Measurements from ENCODE around the gene GAL.

GAL gene

DNA sequence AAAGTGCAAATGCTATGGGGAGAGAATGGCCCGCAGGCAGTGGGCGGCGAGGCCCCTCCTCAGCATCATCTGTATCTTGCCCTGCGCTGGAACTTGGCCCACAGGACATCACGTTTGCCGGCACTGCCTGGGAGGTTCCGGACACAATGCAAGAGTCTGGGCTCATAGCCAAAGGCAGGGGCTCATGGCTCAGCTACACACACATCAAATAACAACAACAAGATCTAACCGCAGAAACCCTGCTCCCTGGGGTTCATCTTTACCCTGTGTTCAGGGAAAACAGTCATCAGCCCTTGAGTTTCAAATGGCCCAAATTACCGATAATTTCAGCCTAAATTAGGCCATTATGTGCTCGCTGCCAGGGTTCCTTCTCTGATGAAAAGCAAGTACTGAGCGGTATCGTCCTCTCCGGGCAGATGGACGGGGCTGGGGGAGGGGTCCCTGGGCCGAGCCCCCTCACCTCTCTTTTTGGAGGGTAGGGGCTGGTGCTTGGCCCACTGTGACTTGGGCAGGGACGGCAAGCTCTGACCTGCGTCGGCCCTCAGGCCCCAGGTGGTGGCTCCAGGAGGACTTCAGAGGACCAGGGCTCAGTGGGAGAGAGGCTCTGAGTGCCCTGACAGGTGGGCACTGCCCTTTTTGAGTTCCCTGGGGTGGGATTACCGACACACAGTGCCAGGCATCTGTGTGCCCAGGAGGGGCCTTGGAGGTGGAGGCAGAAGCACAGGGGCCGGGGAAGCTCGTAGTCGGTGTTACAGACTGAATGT, 25.0 kb upstream of the GAL start:
- DNase-seq = peak; percentile 64

DNA sequence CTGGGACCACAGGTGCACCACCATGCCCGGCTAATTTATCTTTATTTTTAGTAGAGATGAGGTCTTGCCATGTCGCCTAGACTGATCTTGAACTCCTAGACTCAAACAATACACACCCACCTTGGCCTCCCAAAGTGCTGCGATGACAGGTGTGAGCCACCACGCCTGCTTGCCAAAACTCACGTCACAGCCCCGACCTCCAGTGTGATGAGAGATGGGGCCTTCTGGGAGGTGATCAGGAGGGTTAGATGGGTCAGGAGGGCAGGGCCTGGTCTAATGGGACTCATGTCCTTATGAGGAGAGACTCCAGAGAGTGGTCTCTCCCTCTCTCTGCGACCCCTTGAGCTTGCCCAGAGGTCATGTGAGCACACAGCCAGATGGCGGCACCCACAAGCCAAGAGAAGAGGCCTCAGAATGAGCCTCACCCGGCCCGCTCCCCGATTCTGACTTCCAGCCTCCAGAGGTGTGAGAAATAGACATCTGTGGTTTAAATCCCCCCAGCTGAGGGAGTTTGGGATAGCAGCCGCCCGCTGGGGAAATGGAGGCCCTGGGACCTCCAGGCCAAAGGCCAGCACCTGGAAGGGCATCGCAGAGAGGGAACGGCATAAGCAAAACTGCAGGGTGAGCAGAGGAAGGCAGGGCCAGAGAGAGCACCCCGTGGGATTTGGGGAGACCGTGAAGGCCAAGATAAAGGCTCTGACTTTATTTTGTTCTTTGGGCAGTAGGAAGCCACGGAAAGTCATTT, 24.1 kb upstream of the GAL start:
- no peak for DNase-seq

DNA sequence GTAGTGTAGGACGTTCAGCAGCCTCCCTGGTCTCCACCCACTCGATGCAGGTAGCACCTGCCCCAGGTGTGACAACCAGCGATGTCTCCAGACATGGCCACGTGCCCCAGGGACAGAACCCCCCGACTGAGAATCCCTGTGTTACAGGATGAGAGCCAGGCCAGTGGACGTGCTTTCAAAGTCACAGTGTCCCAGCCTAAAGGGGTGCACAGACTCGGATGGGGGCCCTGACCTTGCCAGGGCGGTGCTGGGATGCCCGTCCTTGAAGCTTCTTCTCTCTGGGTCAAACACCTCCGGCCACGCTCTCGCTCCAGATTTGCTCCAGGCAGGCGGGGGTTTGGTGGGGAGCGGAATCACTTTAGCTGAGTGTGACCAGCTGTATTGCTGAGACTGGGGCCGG, 23.3 kb upstream of the GAL start:
- no peak for DNase-seq

DNA sequence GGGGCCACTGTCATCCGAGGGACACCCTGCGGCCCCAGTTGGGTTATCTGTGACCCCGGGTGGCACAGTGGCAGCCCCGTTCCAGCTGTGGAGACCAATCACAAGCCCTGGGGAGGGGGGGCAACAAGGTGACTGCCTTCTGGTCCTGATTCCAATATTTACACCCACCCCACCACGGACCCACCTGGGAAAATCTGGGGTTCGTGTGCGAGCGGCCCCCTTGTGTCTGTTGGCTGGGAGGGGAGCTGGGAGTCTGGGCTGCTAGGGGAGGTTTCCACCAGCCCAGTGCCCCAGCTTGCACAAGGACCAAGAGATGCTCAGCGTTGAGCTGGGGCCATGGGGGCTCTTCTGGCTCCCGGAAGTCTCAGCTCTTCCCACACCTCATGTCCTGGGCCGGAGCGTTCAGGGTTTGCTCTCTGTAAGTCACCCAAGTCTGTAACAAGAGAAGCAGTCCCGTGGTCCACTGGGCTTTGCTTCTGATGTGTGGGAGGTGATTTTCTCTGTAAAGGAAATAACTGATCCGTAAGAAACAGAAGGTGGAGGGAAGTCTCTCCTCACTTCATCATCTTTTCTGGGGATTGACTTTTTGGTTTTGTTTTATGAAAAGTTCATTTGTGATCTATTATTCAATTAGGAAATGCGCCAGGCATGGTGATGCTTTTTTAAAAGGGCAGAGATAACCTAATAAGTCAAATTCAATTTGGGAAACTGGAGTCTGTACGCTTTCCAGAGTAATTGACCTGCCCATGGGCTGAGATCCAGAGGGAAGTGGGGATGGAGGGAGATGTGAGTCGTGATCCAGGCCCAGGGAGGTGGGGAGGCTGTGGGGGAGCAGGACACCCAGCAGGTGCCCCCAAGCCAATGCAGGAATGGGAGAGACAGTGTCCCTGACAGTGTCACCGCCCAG, 22.4 kb upstream of the GAL start:
- no peak for DNase-seq

DNA sequence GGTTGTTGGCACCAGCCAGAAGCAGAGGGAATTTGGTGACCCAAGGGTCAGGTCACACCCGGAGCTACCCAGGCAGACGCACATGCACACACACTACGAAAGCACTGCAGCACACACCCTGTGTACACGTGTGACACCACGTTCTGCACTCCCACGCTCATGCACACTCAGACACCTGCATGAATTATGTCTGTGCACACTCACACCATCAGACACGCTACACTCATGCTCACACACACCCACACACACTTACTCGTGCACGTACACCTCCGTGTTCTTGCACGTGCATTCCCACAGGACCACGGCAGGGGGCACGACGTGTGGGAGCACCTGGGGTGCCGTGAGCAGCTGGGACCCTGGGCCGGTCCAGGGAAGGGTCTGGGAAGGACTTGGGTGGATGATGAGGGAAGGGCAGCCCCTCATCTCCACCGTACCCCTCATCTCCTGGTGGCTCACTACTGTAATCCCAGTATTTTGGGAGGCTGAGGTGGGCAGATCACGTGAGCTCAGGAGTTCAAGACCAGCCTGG, 20.8 kb upstream of the GAL start:
- no peak for DNase-seq

DNA sequence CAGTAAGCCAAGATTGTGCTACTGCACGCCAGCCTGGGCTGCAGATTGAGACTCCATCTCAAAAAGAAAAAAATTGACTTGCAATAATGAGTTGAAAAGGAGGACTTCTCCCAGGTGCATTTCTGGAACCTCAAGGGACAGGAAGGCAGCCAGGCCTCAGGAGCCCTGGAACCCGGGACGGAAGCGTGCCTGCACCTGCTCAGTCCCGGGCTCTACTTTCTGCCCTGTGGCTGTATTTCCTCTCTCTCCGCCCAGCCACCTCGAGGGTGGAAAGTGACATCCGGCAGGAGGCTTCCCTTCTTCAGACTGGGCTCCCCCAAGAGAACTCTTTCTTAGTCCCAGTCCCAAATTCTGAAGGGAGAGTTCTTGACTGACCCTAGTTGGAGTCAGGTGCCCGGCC, 20.2 kb upstream of the GAL start:
- no peak for DNase-seq

DNA sequence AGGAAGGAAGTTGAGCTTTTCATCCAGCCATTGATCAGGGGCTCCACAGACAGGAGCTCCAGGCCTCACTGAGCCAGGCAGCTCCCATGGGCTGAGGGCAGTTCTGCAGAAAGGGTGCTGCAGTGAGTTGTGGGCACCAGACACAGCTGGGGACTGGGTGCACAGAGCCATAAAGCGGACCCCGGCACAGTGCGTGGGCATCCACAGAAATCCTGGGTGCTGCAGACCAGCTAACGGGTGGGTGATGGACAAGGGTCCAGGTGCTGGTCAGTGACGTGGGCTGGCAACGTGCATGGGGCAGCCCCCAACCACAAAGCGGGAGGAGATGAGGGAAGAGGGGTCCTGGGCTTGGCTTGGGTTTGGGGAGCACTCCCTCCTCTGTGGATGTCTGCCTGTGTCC, 19.4 kb upstream of the GAL start:
- DNase-seq = no peak

DNA sequence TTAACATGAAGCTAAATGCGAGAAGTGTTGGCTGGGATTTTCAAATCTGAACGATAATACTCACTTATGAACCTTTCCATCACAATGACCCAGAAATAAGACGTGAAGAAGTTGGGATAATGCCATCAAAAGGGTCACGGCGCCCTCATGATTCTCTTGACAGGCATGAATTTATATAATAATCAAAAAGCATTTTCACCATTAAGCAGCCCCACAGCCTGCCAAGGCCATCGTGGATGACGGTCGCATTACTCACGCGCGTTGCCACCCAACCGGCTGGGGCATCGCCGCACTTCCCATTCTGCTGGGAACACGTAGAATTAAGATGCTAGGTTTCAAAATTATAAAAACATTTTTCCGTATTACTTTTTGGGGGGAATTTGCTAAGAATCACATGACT, 18.9 kb upstream of the GAL start:
- DNase-seq = no peak

DNA sequence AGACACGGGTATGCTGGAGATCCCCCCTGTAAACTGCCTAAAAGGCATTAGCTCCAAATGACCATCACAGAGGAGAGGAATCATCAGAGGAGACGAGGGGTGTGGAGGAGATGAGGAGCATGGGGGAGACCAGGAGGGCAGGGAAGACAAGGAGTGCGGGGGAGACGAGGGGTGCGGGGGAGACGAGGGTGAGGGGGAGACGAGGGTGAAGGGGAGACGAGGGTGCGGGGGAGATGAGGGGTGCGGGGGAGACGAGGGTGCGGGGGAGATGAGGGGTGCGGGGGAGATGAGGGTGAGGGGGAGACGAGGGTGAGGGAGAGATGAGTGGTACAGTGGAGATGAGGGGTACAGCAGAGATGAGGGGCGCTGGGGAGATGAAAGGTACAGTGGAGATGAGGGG, 17.5 kb upstream of the GAL start:
- peak; percentile 26 for DNase-seq

DNA sequence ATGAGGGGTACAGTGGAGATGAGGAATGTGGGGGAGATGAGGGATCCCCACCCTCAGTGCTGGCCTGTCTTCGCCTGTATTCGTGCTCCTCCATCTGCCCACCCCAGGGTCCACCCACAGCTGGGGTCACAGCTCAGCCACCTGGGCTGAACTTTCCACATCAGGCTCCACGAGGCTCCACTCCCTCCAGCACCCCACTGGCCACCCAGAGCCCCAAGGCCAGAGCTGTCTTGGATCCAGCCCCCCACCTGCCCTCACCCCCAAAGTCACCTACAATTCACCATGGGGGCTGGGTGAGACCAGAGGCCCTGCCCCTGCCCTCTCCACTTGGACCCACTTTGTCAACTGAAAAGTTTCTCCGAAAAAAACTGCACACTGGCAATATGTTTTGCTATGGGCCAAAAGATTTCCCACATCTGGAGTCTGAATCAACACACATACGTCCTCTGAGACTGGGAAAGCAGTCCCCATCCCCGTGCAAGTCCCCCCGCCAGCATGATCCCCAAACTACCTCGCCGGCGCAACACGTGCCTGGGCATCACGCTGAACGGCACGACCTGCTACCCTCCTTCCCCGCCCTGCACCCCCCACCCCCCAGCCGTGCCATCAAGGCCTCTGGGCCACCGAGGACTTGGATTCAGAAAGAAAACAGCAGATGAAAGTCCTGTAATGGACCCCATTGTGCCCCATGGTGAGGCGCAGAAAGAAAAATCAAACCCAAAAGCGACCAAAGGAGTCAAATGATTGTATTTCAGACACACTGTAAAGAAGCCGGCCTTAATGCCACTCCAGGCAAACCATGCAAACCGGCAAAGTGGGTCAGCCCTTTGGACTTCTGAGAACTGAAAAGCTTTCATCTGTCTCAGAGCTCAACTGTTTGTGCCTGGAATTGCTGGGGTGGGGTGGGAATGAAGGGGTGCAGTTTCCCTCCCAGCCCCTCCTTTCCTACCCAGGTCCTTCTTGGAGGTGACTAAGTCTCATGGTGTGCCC, 16.5 kb upstream of the GAL start:
- DNase-seq = peak; percentile 29

DNA sequence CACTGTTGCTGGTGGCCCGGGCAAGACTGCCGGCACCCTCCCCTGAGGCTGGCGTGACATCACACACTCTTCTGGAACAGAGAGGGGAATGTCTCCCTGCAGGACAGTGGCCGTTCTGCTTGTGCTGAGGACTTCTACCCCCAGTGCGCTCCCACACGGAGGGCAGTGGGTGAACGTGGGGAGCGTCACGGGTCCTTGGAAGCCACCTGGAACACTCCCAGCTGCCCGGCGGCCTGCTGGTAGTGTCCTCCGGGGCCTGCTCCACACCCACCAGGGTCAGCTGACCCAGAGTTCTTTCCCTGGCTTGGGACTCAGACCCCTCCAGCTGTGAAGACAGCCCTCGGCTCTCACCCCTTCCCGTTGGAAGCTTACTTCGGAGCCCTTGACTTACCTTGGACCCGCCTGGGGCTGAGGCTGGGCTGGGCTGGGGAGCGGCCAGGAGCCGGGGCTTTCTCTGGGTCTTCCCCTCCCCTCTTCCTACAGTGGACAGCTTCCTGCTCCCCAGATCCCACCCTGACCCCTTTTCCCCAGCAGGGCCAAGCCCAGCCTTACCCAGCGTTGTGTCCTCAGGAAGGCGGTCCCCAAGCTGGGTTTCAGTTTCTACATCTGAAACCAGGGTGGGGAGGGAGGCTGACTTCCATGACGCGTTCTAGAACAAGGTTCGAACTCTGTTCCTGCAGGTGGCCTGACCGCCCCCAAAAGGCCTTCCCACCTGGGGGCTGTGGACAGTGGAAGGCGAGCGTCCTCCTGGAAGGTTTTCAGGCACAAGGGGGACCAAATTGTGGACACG, 14.8 kb upstream of the GAL start:
- DNase-seq = no peak

DNA sequence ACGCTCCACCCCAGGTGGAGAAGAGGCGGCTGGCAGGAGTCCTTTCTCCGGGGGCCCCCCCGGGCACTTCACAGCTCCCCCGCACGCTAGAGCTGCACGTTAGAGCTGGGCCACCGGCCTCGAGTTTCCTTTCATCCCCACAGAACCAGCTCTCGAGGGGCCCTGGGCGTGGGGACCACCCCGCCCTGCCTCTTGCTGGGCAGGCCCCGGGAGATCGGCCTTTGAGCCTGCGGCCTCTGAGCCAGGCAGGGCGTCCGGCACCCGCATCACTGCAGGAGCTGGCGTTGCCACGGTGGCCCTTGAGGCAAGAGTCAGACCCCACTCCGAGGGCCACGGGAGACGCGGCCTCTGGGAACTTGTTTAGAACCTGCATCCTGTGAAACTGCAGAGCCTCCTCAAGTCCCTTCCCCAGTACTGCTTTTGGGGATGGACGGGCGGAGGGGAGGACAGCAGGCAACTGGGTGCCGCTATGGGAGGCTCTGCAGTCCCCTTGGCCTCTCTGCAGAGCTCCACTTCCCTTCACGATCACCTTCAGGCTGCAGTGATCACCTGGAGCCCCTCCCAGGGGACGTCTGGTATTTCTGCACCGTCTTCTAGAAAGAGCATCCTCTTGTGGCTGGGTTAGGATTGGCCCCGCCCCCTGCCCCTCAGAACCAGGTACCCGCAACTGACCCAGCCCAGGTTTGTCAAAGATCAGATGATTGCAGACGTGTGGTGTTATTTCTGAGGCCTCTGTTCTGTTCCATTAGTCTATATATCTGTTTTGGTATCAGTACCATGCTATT, 13.9 kb upstream of the GAL start:
- DNase-seq = no peak

DNA sequence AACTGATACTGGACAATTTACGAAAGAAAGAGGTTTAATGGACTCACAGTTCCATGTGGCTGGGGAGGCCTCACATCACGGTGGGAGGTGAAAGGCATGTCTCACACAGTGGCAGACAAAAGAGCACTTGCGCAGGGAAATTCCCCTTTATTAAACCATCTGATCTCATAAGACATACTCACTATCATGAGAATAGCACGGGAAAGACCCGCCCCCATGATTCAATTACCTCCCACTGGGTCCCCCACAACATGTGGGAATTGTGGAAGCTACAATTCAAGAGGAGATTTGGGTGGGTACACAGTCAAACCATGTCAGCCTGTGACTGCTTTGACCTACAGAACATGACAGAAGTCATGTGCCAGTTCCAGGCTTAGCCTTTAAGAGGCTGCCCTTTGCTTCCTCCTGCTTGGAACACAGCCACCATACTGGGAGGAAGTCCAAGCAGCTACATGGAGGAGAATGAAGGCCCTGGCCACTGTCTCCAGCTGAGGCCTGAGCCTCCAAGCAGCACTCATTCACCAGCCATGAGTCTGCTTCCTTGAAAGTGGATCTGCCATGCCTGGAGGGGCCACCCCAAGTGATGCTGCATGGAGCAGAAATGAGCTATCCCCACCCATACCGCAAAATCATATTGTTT, 10.9 kb upstream of the GAL start:
- DNase-seq = no peak

DNA sequence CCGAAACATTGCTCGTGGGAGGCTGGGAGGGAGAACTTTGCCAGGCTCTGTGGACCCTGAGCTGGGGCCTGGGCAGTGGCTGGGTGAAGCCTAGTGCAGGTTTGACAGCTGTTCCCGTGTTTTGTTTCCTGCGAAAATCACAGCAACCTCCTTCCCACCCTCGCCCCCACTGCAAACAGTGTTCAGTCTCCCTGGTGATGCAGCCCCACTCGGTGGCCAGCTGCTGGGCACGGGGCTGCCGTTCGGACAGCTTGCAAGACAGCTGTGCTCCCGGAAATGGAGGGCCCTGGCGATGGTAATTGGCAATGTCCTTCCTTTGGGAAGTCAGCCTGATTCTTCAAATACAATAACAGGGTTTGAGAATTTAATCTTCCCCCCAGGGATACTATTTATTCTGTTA, 10.4 kb upstream of the GAL start:
- no peak for DNase-seq

DNA sequence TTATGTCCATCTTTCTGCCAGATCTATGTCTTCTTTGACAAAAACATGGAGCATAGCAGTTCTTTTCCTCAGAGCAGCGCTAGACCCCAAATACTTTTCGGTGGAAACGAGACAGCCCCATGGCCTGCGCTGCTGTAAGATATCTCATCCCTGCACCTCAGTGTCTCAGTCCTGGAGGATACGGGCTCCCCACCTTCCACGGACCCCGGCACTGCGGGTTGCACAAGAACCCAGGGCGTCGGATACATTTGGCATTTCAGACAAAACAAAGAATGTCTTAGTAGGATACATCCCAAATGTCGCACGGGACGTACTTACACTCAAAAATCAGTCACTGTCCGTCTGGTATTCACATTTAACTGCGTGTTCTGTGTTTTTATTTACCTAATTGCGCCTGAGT, 9.9 kb upstream of the GAL start:
- DNase-seq = no peak

DNA sequence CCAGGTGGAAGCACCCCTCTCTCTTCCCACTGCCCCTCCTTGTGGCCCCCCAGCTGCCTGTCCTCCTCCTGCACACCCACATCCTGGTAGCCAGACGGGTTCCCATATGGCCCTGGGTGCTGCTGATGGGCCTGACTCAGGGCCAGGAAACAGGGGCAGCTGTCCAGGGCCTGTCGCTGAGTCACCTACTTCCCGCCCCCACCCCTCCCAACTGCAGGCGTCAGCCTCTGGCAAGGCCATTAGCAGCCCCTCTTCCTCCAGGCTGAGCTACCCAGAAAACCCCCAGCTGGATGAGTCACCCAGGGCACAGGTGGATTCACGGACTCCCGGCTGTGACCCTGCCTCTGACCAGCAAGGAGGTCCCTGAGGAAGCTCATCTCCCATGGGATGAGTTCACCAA, 6.9 kb upstream of the GAL start:
- DNase-seq = peak; percentile 95

DNA sequence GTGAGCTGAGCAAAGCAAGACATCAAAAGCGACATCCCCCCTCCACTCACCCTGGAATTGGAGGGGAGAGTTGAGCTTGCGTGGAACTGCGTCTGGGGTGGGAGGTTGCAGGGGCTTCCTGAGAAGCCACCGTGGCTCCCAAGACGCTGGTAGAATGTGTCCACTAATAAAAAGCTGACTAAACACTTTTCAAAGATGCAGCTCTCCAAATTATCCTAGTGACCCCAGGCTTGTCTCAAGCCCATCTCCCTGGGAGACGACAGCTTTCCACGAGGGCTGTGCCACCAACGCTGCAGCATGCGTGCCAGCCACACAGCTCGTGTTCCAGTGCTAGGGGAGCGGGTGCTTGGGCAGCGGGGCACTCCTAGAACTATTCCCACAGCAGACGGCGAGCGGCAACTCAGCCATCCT, 6.3 kb upstream of the GAL start:
- DNase-seq = no peak

DNA sequence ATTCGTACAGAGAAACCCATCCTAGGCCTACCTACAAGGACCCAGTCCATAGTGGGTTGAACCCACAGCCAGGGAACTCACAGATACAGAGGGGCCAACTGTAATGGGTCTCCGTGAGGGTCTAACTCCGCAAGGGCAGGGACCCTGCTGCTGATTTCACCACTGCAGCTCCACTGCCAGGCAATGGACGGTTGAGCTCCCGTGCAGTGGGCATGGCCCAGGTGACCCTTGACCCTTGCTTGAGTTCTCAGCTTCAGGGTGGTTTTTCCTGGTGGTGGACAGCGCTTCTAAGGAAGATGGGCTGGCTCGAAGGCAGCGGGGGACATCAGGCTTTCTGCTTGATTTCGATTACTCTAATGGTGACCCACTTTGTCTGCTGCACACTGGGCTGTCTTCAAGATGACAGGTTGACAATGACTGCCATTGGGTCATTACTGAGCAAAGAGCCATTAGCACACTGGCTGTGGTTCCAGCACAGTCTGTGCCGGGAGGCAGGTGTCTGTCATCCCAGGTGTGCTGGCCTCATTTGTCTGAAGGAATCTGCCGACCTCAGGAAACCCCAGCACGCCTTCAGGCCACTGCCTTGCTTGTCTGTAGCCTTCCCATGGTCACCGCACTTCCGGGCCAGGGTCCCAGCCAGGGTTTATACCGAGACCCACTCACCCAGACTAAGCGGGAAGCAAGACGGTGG, 3.7 kb upstream of the GAL start:
- DNase-seq = peak; percentile 29

DNA sequence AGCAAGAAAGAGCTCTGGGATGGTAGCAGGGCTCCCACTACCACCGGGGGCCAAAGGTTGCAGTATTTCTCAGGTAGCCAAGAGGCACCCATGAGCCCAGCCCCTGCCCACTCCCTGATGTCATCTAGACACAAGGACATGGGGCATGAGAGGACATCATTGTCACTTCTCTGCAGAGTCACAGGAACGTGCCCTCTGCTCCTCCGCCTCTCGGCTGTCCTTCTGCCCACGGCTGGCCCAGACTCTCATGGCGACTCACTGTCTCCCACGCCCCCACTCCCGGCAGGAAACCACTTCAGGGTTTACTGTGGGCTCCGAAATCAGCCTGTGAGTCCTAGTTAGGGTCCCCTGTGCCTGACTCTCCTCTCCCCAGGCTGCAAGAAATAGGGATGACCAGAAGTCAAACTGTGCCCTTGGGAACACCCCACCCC, 1.8 kb upstream of the GAL start:
- no peak for DNase-seq

All from DMS53 (cell line).